Keratinocyte (primary cell): Measurements from ENCODE around the gene CCL8. TPM values are rescaled to one million over a fixed set of nuclear protein-coding genes. Genes with fewer than 3 reads are reported as not detected.

Experiments
- DNase-seq: peaks from one replicate; pipeline ENCODE4 v3.0.0-alpha.2; 2011; ENCODE audit warnings: low read depth, missing footprints, low spot score
- FAIRE-seq: peaks from 2 replicates; lab custom pipeline; 2011; peaks lifted over from hg19 to GRCh38; lab: Jason Lieb, UNC
- H2AFZ ChIP-seq: 2 replicates; pipeline ENCODE4 v1.6.0; 2012; ENCODE audit warnings: low read length, control low read depth, inconsistent platforms; ENCODE audit not compliant: control insufficient read depth
- H3K27ac ChIP-seq: 2 replicates; pipeline ENCODE4 v1.5.1; 2011; ENCODE audit warnings: low read length; ENCODE audit not compliant: control insufficient read depth, insufficient read depth
- H3K27me3 ChIP-seq: 3 replicates; pipeline ENCODE4 v1.6.0; 2011; ENCODE audit warnings: low read length; ENCODE audit not compliant: control insufficient read depth, insufficient read depth; ENCODE audit errors: extremely low read depth
- H3K36me3 ChIP-seq, 2 experiments: 2 replicates in 1 of 2; 3 replicates in 1 of 2; pipeline ENCODE4 v1.5.1; 2011; ENCODE audit warnings: low read length in 2 of 2, mild to moderate bottlenecking in 1 of 2; ENCODE audit not compliant: control insufficient read depth in 2 of 2, insufficient read depth in 2 of 2; ENCODE audit errors: extremely low read depth in 1 of 2
- H3K4me1 ChIP-seq: 3 replicates; pipeline ENCODE4 v1.5.1; 2011; ENCODE audit warnings: low read length; ENCODE audit not compliant: control insufficient read depth, insufficient read depth; ENCODE audit errors: extremely low read depth
- H3K4me2 ChIP-seq: 3 replicates; pipeline ENCODE4 v1.6.0; 2011; ENCODE audit warnings: low read depth, low read length; ENCODE audit not compliant: control insufficient read depth, insufficient read depth; ENCODE audit errors: extremely low read depth
- H3K4me3 ChIP-seq, 3 experiments: fragments of 200-600 bp in 1 of 3; sonication (generic) in 1 of 3; 2 replicates in 2 of 3; 3 replicates in 1 of 3; pipeline ENCODE4 v1.5.1; 2011 to 2016; ENCODE audit warnings: low read length in 3 of 3, mild to moderate bottlenecking in 3 of 3, control low read depth in 2 of 3, inconsistent platforms in 1 of 3, low read depth in 1 of 3, mixed read lengths in 1 of 3, mixed run types in 1 of 3, moderate library complexity in 1 of 3; ENCODE audit not compliant: control insufficient read depth in 2 of 3, insufficient read depth in 2 of 3; ENCODE audit errors: extremely low read depth in 1 of 3
- H3K79me2 ChIP-seq: 2 replicates; pipeline ENCODE4 v1.6.0; 2012; ENCODE audit warnings: low read length; ENCODE audit not compliant: control insufficient read depth, insufficient read depth
- H3K9ac ChIP-seq: 3 replicates; pipeline ENCODE4 v1.6.0; 2011; ENCODE audit warnings: low read length; ENCODE audit not compliant: control insufficient read depth, insufficient read depth; ENCODE audit errors: extremely low read depth
- H3K9me1 ChIP-seq: 3 replicates; pipeline ENCODE4 v1.6.0; 2011; ENCODE audit warnings: low read length; ENCODE audit not compliant: control insufficient read depth, insufficient read depth; ENCODE audit errors: extremely low read depth
- H3K9me3 ChIP-seq: 2 replicates; pipeline ENCODE4 v1.5.1; 2012; ENCODE audit warnings: low read depth, low read length; ENCODE audit not compliant: control insufficient read depth
- H4K20me1 ChIP-seq: 3 replicates; pipeline ENCODE4 v1.6.0; 2011; ENCODE audit warnings: low read length; ENCODE audit not compliant: control insufficient read depth, insufficient read depth; ENCODE audit errors: extremely low read depth
- EZH2 ChIP-seq: IDR thresholded peaks from one replicate; pipeline ENCODE4 v1.6.1; 2012; ENCODE audit warnings: inconsistent platforms, mild to moderate bottlenecking, low read length, moderate library complexity
- dilution Hi-C: fragments of 300-500 bp; cut with MboI; formaldehyde crosslinking; loops from one replicate; pipeline ENCODE4 v1.7.0; 2020; ENCODE audit warnings: low sequenced_read_pairs; ENCODE audit not compliant: extremely low pct_ligation_motif_present
- polyA plus RNA-seq, 5 experiments: library from polyadenylated mRNA; depleted of rRNA in 3 of 5; stranded (reverse) in 3 of 5; stranded (forward) in 1 of 5; unstranded in 1 of 5; fragments of >200 nt; gene quantifications; 1 replicate in 1 of 5; 2 replicates in 3 of 5; 3 replicates in 1 of 5; pipeline versions ENCODE4 v1.2.1 to v1.2.3, GENCODE V29; 2011 to 2012; ENCODE audit warnings: missing spikeins in 2 of 5, low read depth in 1 of 5, low replicate concordance in 1 of 5
- TF ChIP-seq, protein P1 (sequence below), 3 experiments: IDR thresholded peaks in 1 of 3; conservative IDR thresholded peaks in 1 of 3; optimal IDR thresholded peaks in 1 of 3; 2 replicates in 2 of 3; 3 replicates in 1 of 3; pipeline versions ENCODE3 to v1.5.1; 2011; ENCODE audit warnings: low read length in 3 of 3, mild to moderate bottlenecking in 3 of 3, moderate library complexity in 2 of 3, control low read depth in 1 of 3, inconsistent platforms in 1 of 3; ENCODE audit not compliant: insufficient read depth in 2 of 3; ENCODE audit errors: extremely low read depth in 1 of 3

The CCL8 gene
- polyA plus RNA-seq, 1 donor (not counting 4 experiments of a cell fraction or from before 2014, with no cell fraction given) = not detected

DNA sequence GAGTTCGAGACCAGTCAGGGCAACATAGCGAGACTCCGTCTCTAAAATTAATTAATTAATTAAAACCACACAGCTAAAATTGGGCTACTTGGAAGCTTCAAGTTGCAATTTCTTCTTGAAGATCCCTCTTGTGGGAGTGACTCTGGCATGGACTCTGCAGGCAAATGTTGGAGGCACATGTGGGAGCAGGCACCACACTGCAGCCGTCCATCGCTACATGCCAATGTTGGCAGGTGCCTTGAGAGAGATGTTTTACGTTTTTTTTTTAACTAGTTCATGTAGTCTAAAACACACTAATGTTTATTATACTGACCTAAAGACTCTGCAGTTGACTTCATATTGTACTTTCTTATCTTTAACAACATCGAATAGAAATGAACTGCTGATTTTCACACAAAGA lies 7.9 kb upstream of the CCL8 start:
- Histone ChIP-seq H3K4me2 (no peak overlapping the region), H3K4me1 (no peaks in the 10 kb centered on the region), H3K9me3 (no peaks in the 10 kb centered on the region), H3K27me3 (no peaks in the 10 kb centered on the region), H3K36me3 (no peaks in the 10 kb centered on the region), H3K79me2 (no peaks in the 10 kb centered on the region), H3K4me3 (no peak overlapping the region), H3K27ac (no peak overlapping the region), H3K9me1 (no peaks in the 10 kb centered on the region), H3K9ac (no peak overlapping the region), H2AFZ (no peak overlapping the region), H4K20me1 (no peaks in the 10 kb centered on the region)
- no peak for FAIRE-seq
- dilution Hi-C loops = no loop called here
- TF ChIP-seq EZH2 = no peak
- TF ChIP-seq, protein P1, sequence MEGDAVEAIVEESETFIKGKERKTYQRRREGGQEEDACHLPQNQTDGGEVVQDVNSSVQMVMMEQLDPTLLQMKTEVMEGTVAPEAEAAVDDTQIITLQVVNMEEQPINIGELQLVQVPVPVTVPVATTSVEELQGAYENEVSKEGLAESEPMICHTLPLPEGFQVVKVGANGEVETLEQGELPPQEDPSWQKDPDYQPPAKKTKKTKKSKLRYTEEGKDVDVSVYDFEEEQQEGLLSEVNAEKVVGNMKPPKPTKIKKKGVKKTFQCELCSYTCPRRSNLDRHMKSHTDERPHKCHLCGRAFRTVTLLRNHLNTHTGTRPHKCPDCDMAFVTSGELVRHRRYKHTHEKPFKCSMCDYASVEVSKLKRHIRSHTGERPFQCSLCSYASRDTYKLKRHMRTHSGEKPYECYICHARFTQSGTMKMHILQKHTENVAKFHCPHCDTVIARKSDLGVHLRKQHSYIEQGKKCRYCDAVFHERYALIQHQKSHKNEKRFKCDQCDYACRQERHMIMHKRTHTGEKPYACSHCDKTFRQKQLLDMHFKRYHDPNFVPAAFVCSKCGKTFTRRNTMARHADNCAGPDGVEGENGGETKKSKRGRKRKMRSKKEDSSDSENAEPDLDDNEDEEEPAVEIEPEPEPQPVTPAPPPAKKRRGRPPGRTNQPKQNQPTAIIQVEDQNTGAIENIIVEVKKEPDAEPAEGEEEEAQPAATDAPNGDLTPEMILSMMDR (optimal IDR thresholded peaks at IDR 0.05 in 1 of 3, IDR thresholded peaks at IDR 0.05 in 1 of 3, conservative IDR thresholded peaks at IDR 0.05 in 1 of 3; ENCODE audit: extremely low read depth in 1 of 3, insufficient read depth in 2 of 3, low read length in 3 of 3) = no peak
- DNase-seq = no peak

DNA sequence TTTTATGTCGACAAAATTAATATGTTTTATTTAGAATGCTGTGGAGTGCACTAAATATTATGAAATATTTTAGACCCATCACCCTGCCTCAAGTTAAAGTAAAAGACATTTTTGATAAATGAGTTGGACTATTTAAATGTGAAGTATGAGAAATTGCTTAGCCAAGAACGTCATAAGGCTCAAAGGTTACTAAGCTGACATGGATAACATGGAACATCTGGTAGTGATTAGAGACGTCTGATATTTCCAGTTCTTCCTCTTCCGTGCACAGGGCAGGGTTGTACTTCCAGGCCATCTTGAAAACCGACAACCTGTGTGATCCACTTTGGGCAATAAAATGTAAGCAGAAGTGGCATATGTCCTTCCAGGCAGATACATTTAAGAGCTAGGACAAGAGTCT lies 7.2 kb upstream of the CCL8 start:
- H3K9me1 ChIP-seq = no peaks in the 10 kb centered on the region
- H3K79me2 ChIP-seq = no peaks in the 10 kb centered on the region
- H3K27me3 ChIP-seq = no peaks in the 10 kb centered on the region
- no peaks in the 10 kb centered on the region for H3K4me1 ChIP-seq
- H3K9ac ChIP-seq = no peak overlapping the region
- H3K9me3 ChIP-seq = no peaks in the 10 kb centered on the region
- no peaks in the 10 kb centered on the region for H3K36me3 ChIP-seq
- no peak for FAIRE-seq
- TF ChIP-seq, protein P1 (optimal IDR thresholded peaks at IDR 0.05 in 1 of 3, IDR thresholded peaks at IDR 0.05 in 1 of 3, conservative IDR thresholded peaks at IDR 0.05 in 1 of 3; ENCODE audit: extremely low read depth in 1 of 3, insufficient read depth in 2 of 3, low read length in 3 of 3) = no peak
- TF ChIP-seq EZH2 = no peak
- H3K4me2 ChIP-seq = no peak overlapping the region
- DNase-seq = no peak
- no peak overlapping the region for H2AFZ ChIP-seq
- H4K20me1 ChIP-seq = no peaks in the 10 kb centered on the region
- dilution Hi-C loops = no loop called here
- H3K4me3 ChIP-seq = no peak overlapping the region
- H3K27ac ChIP-seq = no peak overlapping the region
